Fibroblast of lung (primary cell): ENCODE measurements around the gene JPT1. TPM values are rescaled to one million over a fixed set of nuclear protein-coding genes. Genes with fewer than 3 reads are reported as not detected.
A peak's percentile ranks its signal among the peaks of the same experiment; 100 is the strongest.
"Not testable (repeated sequence)": the region's sequence is repeated elsewhere in the genome, so short reads cannot be mapped to it uniquely, and the experiment has no call there.

Experiments used
- DNase-seq, 2 donors: peaks; one replicate each; pipeline versions ENCODE4 v3.0.0 to v3.0.0-alpha.2; 2010; ENCODE audit warnings: low read depth in 2 of 2
- H2AFZ ChIP-seq: 2 replicates; pipeline ENCODE4 v1.5.1; 2012; ENCODE audit warnings: low read length, control low read depth, inconsistent platforms
- H3K27ac ChIP-seq: 2 replicates; pipeline ENCODE4 v1.5.1; 2011; ENCODE audit warnings: low read length, control low read depth; ENCODE audit not compliant: insufficient read depth
- H3K27me3 ChIP-seq: 2 replicates; pipeline ENCODE4 v1.5.1; 2011; ENCODE audit warnings: mild to moderate bottlenecking, low read length; ENCODE audit not compliant: control insufficient read depth, insufficient read depth
- H3K36me3 ChIP-seq: 2 replicates; pipeline ENCODE4 v1.5.1; 2011; ENCODE audit warnings: low read length; ENCODE audit not compliant: control insufficient read depth, insufficient read depth
- H3K4me1 ChIP-seq: 2 replicates; pipeline ENCODE4 v1.5.1; 2011; ENCODE audit warnings: low read length; ENCODE audit not compliant: control insufficient read depth, insufficient read depth; ENCODE audit errors: extremely low read depth
- H3K4me2 ChIP-seq: 2 replicates; pipeline ENCODE4 v1.5.1; 2011; ENCODE audit warnings: low read length, control low read depth; ENCODE audit not compliant: insufficient read depth; ENCODE audit errors: extremely low read depth
- H3K4me3 ChIP-seq, 4 experiments: fragments of 200-600 bp in 1 of 4; sonication (generic) in 1 of 4; replicated peaks in 1 of 4; 2 replicates each; pipeline ENCODE4 v1.5.1; 2011 to 2016; ENCODE audit warnings: low read length in 4 of 4, low read depth in 3 of 4, mild to moderate bottlenecking in 3 of 4, control low read depth in 2 of 4, inconsistent platforms in 1 of 4, mixed read lengths in 1 of 4; ENCODE audit not compliant: insufficient read depth in 1 of 4; ENCODE audit errors: control extremely low read depth in 1 of 4
- H3K79me2 ChIP-seq: 2 replicates; pipeline ENCODE4 v1.5.1; 2012; ENCODE audit warnings: mild to moderate bottlenecking, low read length, inconsistent platforms; ENCODE audit not compliant: control insufficient read depth, insufficient read depth
- H3K9ac ChIP-seq: 2 replicates; pipeline ENCODE4 v1.5.1; 2011; ENCODE audit warnings: mild to moderate bottlenecking, low read length, control low read depth; ENCODE audit not compliant: insufficient read depth
- H3K9me3 ChIP-seq: 2 replicates; pipeline ENCODE4 v1.5.1; 2012; ENCODE audit warnings: low read depth, low read length; ENCODE audit not compliant: control insufficient read depth, insufficient read depth
- H4K20me1 ChIP-seq: 2 replicates; pipeline ENCODE4 v1.5.1; 2011; ENCODE audit warnings: low read length; ENCODE audit not compliant: control insufficient read depth, insufficient read depth; ENCODE audit errors: extremely low read depth
- CTCF ChIP-seq, 2 donors: IDR thresholded peaks in 1 of 2; conservative IDR thresholded peaks in 1 of 2; 1 replicate in 1 of 2; 2 replicates in 1 of 2; pipeline ENCODE4 v1.5.1; 2011 to 2012; ENCODE audit warnings: low read length in 2 of 2, control low read depth in 1 of 2, inconsistent platforms in 1 of 2, low read depth in 1 of 2, mild to moderate bottlenecking in 1 of 2
- EZH2 ChIP-seq: IDR thresholded peaks from 2 replicates; pipeline ENCODE4 v1.5.1; 2012; ENCODE audit warnings: low read length, control low read depth, mild to moderate bottlenecking; ENCODE audit errors: missing control alignments
- polyA plus RNA-seq, 2 donors: library from polyadenylated mRNA; depleted of rRNA in 1 of 2; stranded (reverse) in 1 of 2; unstranded in 1 of 2; fragments of >200 nt; gene quantifications; 2 replicates each; pipeline ENCODE4 v1.2.1, GENCODE V29; 2011 to 2012; ENCODE audit warnings: missing spikeins in 1 of 2
- total RNA-seq: library from RNA; depleted of rRNA; stranded (reverse); fragments of >200 nt; gene quantifications from 2 replicates; pipeline ENCODE4 v1.2.1, GENCODE V29; 2014

JPT1 gene
- total and polyA plus RNA-seq, 2 donors (not counting 1 experiment from before 2014, with no cell fraction given): 78.8 to 142 TPM

- no peaks in the 10 kb centered on the region for H4K20me1 ChIP-seq
- no peak overlapping the region for H3K4me2 ChIP-seq
- no peak for DNase-seq
- no peak overlapping the region for H3K27ac ChIP-seq
- TF ChIP-seq EZH2 (no peak), CTCF (conservative IDR thresholded peaks at IDR 0.05 in 1 of 2, IDR thresholded peaks at IDR 0.05 in 1 of 2; ENCODE audit: low read depth in 1 of 2, low read length in 2 of 2) (no peak)
- no peak overlapping the region for H3K4me3 ChIP-seq
- no peak overlapping the region for H2AFZ ChIP-seq
- H3K4me1 ChIP-seq: no peaks in the 10 kb centered on the region
- H3K9me3 ChIP-seq: no peaks in the 10 kb centered on the region
- no peaks in the 10 kb centered on the region for H3K27me3 ChIP-seq
- H3K79me2 ChIP-seq: no peaks in the 10 kb centered on the region
- H3K9ac ChIP-seq: no peak overlapping the region
- H3K36me3 ChIP-seq: peaks cover 6% of the 10 kb centered on the region
Observed at GRCh38 chr17:75163074-75163473, 8.8 kb upstream of the JPT1 start.

GRCh38 chr17:75160211-75160610 is 5.9 kb upstream of the JPT1 start:
- Histone ChIP-seq H3K4me2 (no peak overlapping the region), H3K9me3 (no peaks in the 10 kb centered on the region), H3K4me3 (no peak overlapping the region), H4K20me1 (no peaks in the 10 kb centered on the region), H3K27ac (no peak overlapping the region), H3K27me3 (no peaks in the 10 kb centered on the region), H3K9ac (no peak overlapping the region), H3K36me3 (no peaks in the 10 kb centered on the region), H3K4me1 (no peaks in the 10 kb centered on the region), H3K79me2 (no peaks in the 10 kb centered on the region), H2AFZ (no peak overlapping the region)
- DNase-seq: no peak
- TF ChIP-seq CTCF (conservative IDR thresholded peaks at IDR 0.05 in 1 of 2, IDR thresholded peaks at IDR 0.05 in 1 of 2; ENCODE audit: low read depth in 1 of 2, low read length in 2 of 2) (no peak), EZH2 (no peak)

- no peaks in the 10 kb centered on the region for H3K36me3 ChIP-seq
- H4K20me1 ChIP-seq: no peaks in the 10 kb centered on the region
- no peaks in the 10 kb centered on the region for H3K9me3 ChIP-seq
- no peaks in the 10 kb centered on the region for H3K79me2 ChIP-seq
- H3K27me3 ChIP-seq: no peaks in the 10 kb centered on the region
- DNase-seq: peak; percentile 38 to 78
- H3K4me1 ChIP-seq: no peaks in the 10 kb centered on the region
- no peak for TF ChIP-seq EZH2
- no peak for TF ChIP-seq CTCF (conservative IDR thresholded peaks at IDR 0.05 in 1 of 2, IDR thresholded peaks at IDR 0.05 in 1 of 2; ENCODE audit: low read depth in 1 of 2, low read length in 2 of 2)
- H3K27ac ChIP-seq: peak overlapping the region; percentile 1
- H3K4me3 ChIP-seq: no peak overlapping the region
- no peak overlapping the region for H3K9ac ChIP-seq
- H2AFZ ChIP-seq: no peak overlapping the region
- H3K4me2 ChIP-seq: no peak overlapping the region
Observed at GRCh38 chr17:75159196-75160031, 5.1 kb upstream of the JPT1 start.

GRCh38 chr17:75158480-75158879 is 4.2 kb upstream of the JPT1 start:
- H3K4me1 ChIP-seq, H3K36me3 ChIP-seq, H4K20me1 ChIP-seq, H3K27me3 ChIP-seq, H3K9ac ChIP-seq, H3K9me3 ChIP-seq, H3K4me3 ChIP-seq, H2AFZ ChIP-seq, H3K4me2 ChIP-seq, H3K27ac ChIP-seq, H3K79me2 ChIP-seq: not testable (repeated sequence)
- peak in 1 of 2 donors; percentile 66 for DNase-seq
